CD4-positive, alpha-beta T cell (primary cell): ENCODE results near the gene SPR. TPM values are rescaled to one million over a fixed set of nuclear protein-coding genes. Genes with fewer than 3 reads are reported as not detected.
A peak's percentile ranks its signal among the peaks of the same experiment; 100 is the strongest.

Experiments
- ATAC-seq: fragments of 200-7000 bp; cut with Tn5 transposase; one replicate; pipeline ENCODE4 v1.10.0; 2022; ENCODE audit warnings: mild to moderate bottlenecking; ENCODE audit not compliant: poor library complexity
- CTCF ChIA-PET: fragments of 350-600 bp; sonication (Branson Sonifier 250); formaldehyde crosslinking; loops from one replicate; lab custom pipeline; 2021; ENCODE audit warnings: antibody characterized with exemption, inconsistent platforms; lab: Charles Lee
- POLR2A ChIA-PET: fragments of 350-600 bp; sonication (Branson Sonifier 250); formaldehyde crosslinking; loops from one replicate; lab custom pipeline; 2021; ENCODE audit warnings: antibody characterized with exemption, inconsistent platforms; lab: Charles Lee
- DNase-seq, 14 experiments: peaks; one replicate each; pipeline ENCODE4 v3.0.0-alpha.2; 2013 to 2020; ENCODE audit warnings: mixed read lengths in 2 of 14
- H3K27ac ChIP-seq, 2 donors: one replicate each; pipeline versions ENCODE4 v1.5.1 to v1.7.0; 2013; ENCODE audit warnings: low read length in 2 of 2, low read depth in 1 of 2, mild to moderate bottlenecking in 1 of 2
- H3K27me3 ChIP-seq, 2 experiments: 1 replicate in 1 of 2; 2 replicates in 1 of 2; pipeline versions ENCODE4 v1.6.1 to v1.7.0; 2013; ENCODE audit warnings: low read length in 2 of 2, control low read depth in 1 of 2, mild to moderate bottlenecking in 1 of 2, moderate library complexity in 1 of 2; ENCODE audit not compliant: insufficient read depth in 2 of 2, control insufficient read depth in 1 of 2
- H3K36me3 ChIP-seq: one replicate; pipeline ENCODE4 v1.6.1; 2013; ENCODE audit warnings: low read length, control low read depth; ENCODE audit not compliant: insufficient read depth
- H3K4me1 ChIP-seq: one replicate; pipeline ENCODE4 v1.6.1; 2013; ENCODE audit warnings: low read length, control low read depth; ENCODE audit not compliant: insufficient read depth
- H3K4me3 ChIP-seq: one replicate; pipeline ENCODE4 v1.5.1; 2013; ENCODE audit warnings: mild to moderate bottlenecking, low read length, moderate library complexity
- H3K9me3 ChIP-seq, 2 experiments: 1 replicate in 1 of 2; 2 replicates in 1 of 2; pipeline versions ENCODE4 v1.6.1 to v1.7.0; 2013; ENCODE audit warnings: low read length in 2 of 2, mild to moderate bottlenecking in 2 of 2, control low read depth in 1 of 2, moderate library complexity in 1 of 2; ENCODE audit not compliant: control insufficient read depth in 1 of 2, insufficient read depth in 1 of 2
- H3K27ac Mint-ChIP-seq: one replicate; pipeline ENCODE4 v1.8.0; 2020; ENCODE audit warnings: mixed read lengths
- H3K27me3 Mint-ChIP-seq: one replicate; pipeline ENCODE4 v1.8.0; 2021; ENCODE audit warnings: mixed read lengths
- H3K36me3 Mint-ChIP-seq: one replicate; pipeline ENCODE4 v1.8.0; 2021; ENCODE audit warnings: low read depth, mixed read lengths
- H3K4me1 Mint-ChIP-seq: one replicate; pipeline ENCODE4 v1.8.0; 2021; ENCODE audit warnings: low read depth, mixed read lengths
- H3K4me3 Mint-ChIP-seq: one replicate; pipeline ENCODE4 v1.8.0; 2020; ENCODE audit warnings: mild to moderate bottlenecking, mixed read lengths
- H3K9me3 Mint-ChIP-seq: one replicate; pipeline ENCODE4 v1.8.0; 2020; ENCODE audit warnings: mixed read lengths
- intact Hi-C, 2 experiments: fragments of 100-400 bp; cut with DNase I in 1 of 2; cut with micrococcal nuclease in 1 of 2; formaldehyde crosslinking; loops; one replicate each; pipeline versions ENCODE4 v1.15.1 to v1.9.0; 2023 to 2025; cut with DNase I, micrococcal nuclease
- total RNA-seq, 174 experiments: library from RNA in 2 of 174; stranded (reverse) in 2 of 174; gene quantifications; one replicate each; pipeline ENCODE4 v1.2.3 and lab custom pipeline; 2021 to 2026
- TF ChIP-seq, protein P1 (sequence below): fragments of 200-600 bp; IDR thresholded peaks from one replicate; pipeline ENCODE4 v1.8.0; 2022; ENCODE audit warnings: antibody characterized with exemption, mild to moderate bottlenecking

Gene SPR
- total RNA-seq, 2 experiments from 2014 or later: not detected

DNA sequence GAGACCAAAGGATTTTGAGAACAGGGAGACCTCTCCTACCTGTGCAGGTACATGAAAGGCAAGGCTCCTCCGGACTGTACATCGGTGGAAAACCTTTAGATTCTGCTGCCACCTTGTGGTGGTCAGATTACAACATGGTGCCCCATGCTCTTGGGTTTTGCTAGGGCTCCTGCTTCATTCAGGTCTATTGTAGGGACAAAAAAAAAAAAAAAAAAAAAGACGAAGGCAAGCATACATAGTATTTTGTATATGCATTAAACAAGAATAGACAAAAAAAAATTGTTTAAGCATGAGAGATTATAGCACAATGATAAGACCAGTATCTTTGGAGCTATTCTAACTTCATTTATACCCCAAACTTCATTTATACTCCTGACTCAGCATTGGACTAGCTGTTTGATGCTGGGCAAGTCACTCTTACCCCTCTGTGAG lies 27.4 kb upstream of the SPR start:
- intact Hi-C loops: loop anchor here (1.0 to 10.0 kb wide), 3 partner anchors 89 to 1315 kb away; no protein-coding TSS in a partner anchor

DNA sequence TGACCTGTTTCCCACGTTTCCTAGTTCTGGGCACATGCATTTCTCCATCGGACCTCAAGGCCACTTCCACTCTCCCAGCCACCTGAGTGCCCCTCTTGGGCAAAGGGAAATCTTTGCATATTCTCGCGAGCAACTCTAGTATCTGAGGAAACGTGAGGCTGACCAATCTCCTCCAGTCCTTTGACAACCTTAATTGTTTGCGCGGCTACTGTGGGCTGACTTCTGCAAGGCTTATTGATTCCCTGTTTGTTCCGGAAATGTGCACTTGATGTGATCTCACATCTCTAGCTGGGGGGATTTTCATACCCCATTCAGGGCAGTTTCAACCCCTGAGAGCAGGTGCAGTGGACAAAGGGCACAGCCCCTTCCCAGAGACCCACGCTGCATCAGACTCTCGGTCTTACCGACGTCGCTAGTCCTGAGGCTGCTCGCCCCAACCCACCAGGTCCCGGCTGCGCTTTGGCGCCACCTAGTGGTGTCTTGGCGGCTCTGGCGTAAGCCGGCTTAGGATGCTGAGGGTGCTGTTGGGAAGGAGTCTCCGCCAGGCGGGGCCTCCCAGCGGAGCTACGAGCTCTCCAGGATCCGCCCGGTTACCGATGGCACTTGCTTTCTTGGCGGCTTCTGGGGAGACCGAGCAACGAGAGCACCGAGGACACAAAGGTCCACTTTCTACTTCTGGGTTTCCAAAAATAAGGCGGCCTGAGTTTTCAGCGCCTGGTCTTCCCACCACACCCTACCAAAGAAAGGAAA lies 24.8 kb upstream of the SPR start:
- H3K4me1 ChIP-seq: peaks cover 10% of the 10 kb centered on the region
- no peaks in the 10 kb centered on the region for H3K36me3 ChIP-seq
- H3K27ac ChIP-seq: no peak overlapping the region
- H3K27me3 ChIP-seq: peaks cover 22 to 39% of the 10 kb centered on the region in 2 experiments
- no peaks in the 10 kb centered on the region for H3K9me3 ChIP-seq
- ATAC-seq: peak; percentile 93
- ChIA-PET CTCF (interaction anchor here (0.5 to 1.9 kb wide), 3 partner anchors 9 to 90 kb away, joined by 3 to 8 read pairs (median 5); no protein-coding TSS in a partner anchor), POLR2A (no interaction called here)
- peak overlapping the region; percentile 8 for H3K4me3 ChIP-seq
- TF ChIP-seq, protein P1, sequence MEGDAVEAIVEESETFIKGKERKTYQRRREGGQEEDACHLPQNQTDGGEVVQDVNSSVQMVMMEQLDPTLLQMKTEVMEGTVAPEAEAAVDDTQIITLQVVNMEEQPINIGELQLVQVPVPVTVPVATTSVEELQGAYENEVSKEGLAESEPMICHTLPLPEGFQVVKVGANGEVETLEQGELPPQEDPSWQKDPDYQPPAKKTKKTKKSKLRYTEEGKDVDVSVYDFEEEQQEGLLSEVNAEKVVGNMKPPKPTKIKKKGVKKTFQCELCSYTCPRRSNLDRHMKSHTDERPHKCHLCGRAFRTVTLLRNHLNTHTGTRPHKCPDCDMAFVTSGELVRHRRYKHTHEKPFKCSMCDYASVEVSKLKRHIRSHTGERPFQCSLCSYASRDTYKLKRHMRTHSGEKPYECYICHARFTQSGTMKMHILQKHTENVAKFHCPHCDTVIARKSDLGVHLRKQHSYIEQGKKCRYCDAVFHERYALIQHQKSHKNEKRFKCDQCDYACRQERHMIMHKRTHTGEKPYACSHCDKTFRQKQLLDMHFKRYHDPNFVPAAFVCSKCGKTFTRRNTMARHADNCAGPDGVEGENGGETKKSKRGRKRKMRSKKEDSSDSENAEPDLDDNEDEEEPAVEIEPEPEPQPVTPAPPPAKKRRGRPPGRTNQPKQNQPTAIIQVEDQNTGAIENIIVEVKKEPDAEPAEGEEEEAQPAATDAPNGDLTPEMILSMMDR: peak; percentile 99
- DNase-seq: peak; percentile 72 to 92 (median 82)
- intact Hi-C loops: loop anchor here (1.0 to 10.0 kb wide), 3 partner anchors 91 to 1318 kb away; no protein-coding TSS in a partner anchor
- Mint-ChIP-seq H3K27ac (no peak overlapping the region), H3K4me1 (peaks cover 6% of the 10 kb centered on the region), H3K36me3 (no peaks in the 10 kb centered on the region), H3K27me3 (peaks cover 71% of the 10 kb centered on the region), H3K9me3 (no peaks in the 10 kb centered on the region), H3K4me3 (no peak overlapping the region)

More for the DNA sequence above, 27.4 kb upstream of the SPR start:
- TF ChIP-seq, protein P1: peak; percentile 67
- ChIA-PET POLR2A (no interaction called here), CTCF (interaction anchor here (0.6 to 1.7 kb wide), 9 partner anchors 12 to 424 kb away, joined by 3 to 11 read pairs (median 4); no protein-coding TSS in a partner anchor)
- H3K27me3 Mint-ChIP-seq: peaks cover 74% of the 10 kb centered on the region
- ATAC-seq (peak; percentile 71), DNase-seq (peak; percentile 40 to 81 (median 48))
- Histone ChIP-seq H3K9me3 (no peaks in the 10 kb centered on the region), H3K4me1 (peaks cover 10% of the 10 kb centered on the region), H3K36me3 (no peaks in the 10 kb centered on the region), H3K4me3 (no peak overlapping the region), H3K27ac (no peak overlapping the region), H3K27me3 (peaks cover 19 to 53% of the 10 kb centered on the region in 2 experiments)
- H3K36me3 Mint-ChIP-seq: no peaks in the 10 kb centered on the region
- H3K9me3 Mint-ChIP-seq: no peaks in the 10 kb centered on the region
- peaks cover 6% of the 10 kb centered on the region for H3K4me1 Mint-ChIP-seq
- no peak overlapping the region for H3K4me3 Mint-ChIP-seq
- no peak overlapping the region for H3K27ac Mint-ChIP-seq

DNA sequence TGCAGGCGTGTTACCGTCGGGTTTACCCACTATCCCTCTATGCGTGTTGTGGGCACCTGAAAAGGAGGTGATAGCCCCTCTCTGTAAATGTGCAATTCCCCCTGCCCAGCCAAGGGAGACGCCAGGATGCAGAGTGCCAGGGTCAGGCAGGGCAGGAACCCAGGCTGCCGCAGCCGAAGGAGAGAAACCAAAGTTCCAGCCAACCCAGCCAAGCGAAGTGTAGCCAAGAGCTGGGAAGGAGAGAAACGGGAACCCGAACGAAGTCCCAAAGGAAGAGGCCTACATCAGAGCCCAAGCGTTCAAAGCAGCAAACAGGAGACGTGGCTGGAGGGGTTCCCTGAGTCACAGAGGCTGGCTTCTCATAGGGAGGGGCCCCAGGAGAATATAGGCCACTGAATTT lies 24.2 kb upstream of the SPR start:
- H3K36me3 Mint-ChIP-seq: no peaks in the 10 kb centered on the region
- peaks cover 69% of the 10 kb centered on the region for H3K27me3 Mint-ChIP-seq
- DNase-seq (no peak), ATAC-seq (no peak)
- no peaks in the 10 kb centered on the region for H3K9me3 Mint-ChIP-seq
- intact Hi-C loops: loop anchor here (5.0 to 10.0 kb wide), 2 partner anchors 1316 to 1318 kb away; no protein-coding TSS in a partner anchor
- peaks cover 10% of the 10 kb centered on the region for H3K4me1 ChIP-seq
- H3K4me3 Mint-ChIP-seq: no peak overlapping the region
- ChIA-PET CTCF (interaction anchor here (0.5 to 1.9 kb wide), 3 partner anchors 8 to 91 kb away, joined by 3 to 8 read pairs (median 5); no protein-coding TSS in a partner anchor), POLR2A (no interaction called here)
- H3K4me3 ChIP-seq: no peak overlapping the region
- no peaks in the 10 kb centered on the region for H3K36me3 ChIP-seq
- H3K27ac ChIP-seq: no peak overlapping the region
- H3K27me3 ChIP-seq: peaks cover 22 to 43% of the 10 kb centered on the region in 2 experiments
- no peaks in the 10 kb centered on the region for H3K9me3 ChIP-seq
- peaks cover 6% of the 10 kb centered on the region for H3K4me1 Mint-ChIP-seq
- no peak overlapping the region for H3K27ac Mint-ChIP-seq
- TF ChIP-seq, protein P1: no peak
